ENCODE results near the gene NRXN3.

NRXN3 gene

GRCh38 chr14:79443602-79444001, 1273.4 kb downstream of the NRXN3 start:
- TF ChIP-seq Cebpa-rat (IDR thresholded peaks at IDR 0.05) = no peak
- H3K36me3 ChIP-seq = no peaks in the 10 kb centered on the region
- H3K4me1 ChIP-seq = no peaks in the 10 kb centered on the region
- H3K27me3 ChIP-seq = no peaks in the 10 kb centered on the region
- H3K4me3 ChIP-seq = no peak overlapping the region
- no peaks in the 10 kb centered on the region for H4K20me1 ChIP-seq
- no peak overlapping the region for H3K27ac ChIP-seq
- no peak overlapping the region for H3K4me2 ChIP-seq
- H3K9me3 ChIP-seq (replicated peaks in 1 of 11) = no peaks in the 10 kb centered on the region
- H3K9ac ChIP-seq = no peak overlapping the region

DNA sequence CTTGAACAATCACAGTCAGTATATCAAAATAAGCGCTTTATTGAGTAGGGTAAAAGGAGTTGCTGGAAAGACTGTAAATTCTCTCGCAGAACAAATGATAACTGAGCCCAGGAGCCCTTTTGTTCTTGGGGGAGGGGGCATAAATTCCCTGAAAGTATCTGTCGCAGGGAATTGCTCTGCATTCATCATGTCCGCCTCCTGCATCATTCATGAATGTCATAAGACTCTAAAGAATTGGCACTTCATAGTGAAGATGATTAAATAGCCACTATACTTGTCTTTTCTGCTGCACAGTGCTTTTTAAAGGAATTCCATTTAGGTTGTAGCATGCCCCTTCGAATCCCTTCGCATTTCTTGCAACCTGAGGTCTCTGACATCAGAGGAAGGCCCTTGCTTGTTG, 1278.8 kb downstream of the NRXN3 start:
- Histone ChIP-seq H3K27me3 (no peaks in the 10 kb centered on the region), H3K27ac (no peak overlapping the region), H3K9ac (no peak overlapping the region), H3K4me1 (no peaks in the 10 kb centered on the region), H3K4me2 (no peak overlapping the region), H3K4me3 (no peak overlapping the region), H3K36me3 (no peaks in the 10 kb centered on the region), H3K9me3 (replicated peaks in 1 of 11) (no peaks in the 10 kb centered on the region), H4K20me1 (no peaks in the 10 kb centered on the region)
- no peak for TF ChIP-seq Cebpa-rat (IDR thresholded peaks at IDR 0.05)

GRCh38 chr14:79451601-79452000, 1281.4 kb downstream of the NRXN3 start:
- no peaks in the 10 kb centered on the region for H3K4me1 ChIP-seq
- no peak overlapping the region for H3K4me3 ChIP-seq
- TF ChIP-seq Cebpa-rat (IDR thresholded peaks at IDR 0.05) = no peak
- H4K20me1 ChIP-seq = no peaks in the 10 kb centered on the region
- H3K27me3 ChIP-seq = no peaks in the 10 kb centered on the region
- no peak overlapping the region for H3K27ac ChIP-seq
- no peaks in the 10 kb centered on the region for H3K36me3 ChIP-seq
- H3K9me3 ChIP-seq (replicated peaks in 1 of 11) = no peaks in the 10 kb centered on the region
- no peak overlapping the region for H3K9ac ChIP-seq
- H3K4me2 ChIP-seq = no peak overlapping the region

DNA sequence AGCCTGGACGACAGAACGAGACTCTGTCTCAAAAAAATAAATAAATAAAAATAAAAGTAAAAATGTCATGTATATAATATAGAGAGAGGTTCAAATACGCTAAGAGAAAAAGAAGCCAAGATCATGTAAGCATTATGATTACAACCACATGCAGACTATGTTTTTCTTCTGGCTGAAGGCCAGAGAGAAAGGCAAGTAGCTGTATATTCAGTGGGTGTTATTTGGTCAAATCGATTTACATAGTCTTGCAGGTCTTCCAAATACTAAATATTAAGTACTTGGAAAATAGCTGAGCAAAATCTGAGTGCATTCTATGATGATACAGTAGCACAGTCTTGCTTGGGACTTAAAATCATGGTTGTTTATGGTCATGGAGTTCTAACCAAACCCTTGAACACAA, 1283.1 kb downstream of the NRXN3 start:
- H4K20me1 ChIP-seq = no peaks in the 10 kb centered on the region
- H3K4me1 ChIP-seq = no peaks in the 10 kb centered on the region
- H3K4me3 ChIP-seq = no peak overlapping the region
- no peaks in the 10 kb centered on the region for H3K36me3 ChIP-seq
- H3K27me3 ChIP-seq = no peaks in the 10 kb centered on the region
- no peak for TF ChIP-seq Cebpa-rat (IDR thresholded peaks at IDR 0.05)
- no peaks in the 10 kb centered on the region for H3K9me3 ChIP-seq (replicated peaks in 1 of 11)
- no peak overlapping the region for H3K4me2 ChIP-seq
- no peak overlapping the region for H3K9ac ChIP-seq
- no peak overlapping the region for H3K27ac ChIP-seq

GRCh38 chr14:79464468-79464867, 1294.3 kb downstream of the NRXN3 start:
- Histone ChIP-seq H3K4me3 (no peak overlapping the region), H3K4me2 (no peak overlapping the region), H4K20me1 (no peaks in the 10 kb centered on the region), H3K27ac (no peak overlapping the region), H3K4me1 (peaks cover 0 to 5% (median 0%) of the 10 kb centered on the region in 10 experiments; a peak in 1 of 20 replicates), H3K9me3 (replicated peaks in 1 of 11) (no peaks in the 10 kb centered on the region), H3K27me3 (no peaks in the 10 kb centered on the region), H3K36me3 (no peaks in the 10 kb centered on the region), H3K9ac (no peak overlapping the region)
- no peak for TF ChIP-seq Cebpa-rat (IDR thresholded peaks at IDR 0.05)

- no peak overlapping the region for H3K4me3 ChIP-seq
- no peak for TF ChIP-seq Cebpa-rat (IDR thresholded peaks at IDR 0.05)
- H3K36me3 ChIP-seq = no peaks in the 10 kb centered on the region
Observed at GRCh38 chr14:79465651-79466050, 1295.5 kb downstream of the NRXN3 start.

GRCh38 chr14:79466938-79467527, 1296.9 kb downstream of the NRXN3 start:
- no peaks in the 10 kb centered on the region for H3K27me3 ChIP-seq

More at GRCh38 chr14:79465651-79466050, 1295.5 kb downstream of the NRXN3 start:
- no peaks in the 10 kb centered on the region for H4K20me1 ChIP-seq
- peaks cover 0 to 5% (median 0%) of the 10 kb centered on the region in 10 experiments; a peak in 1 of 20 replicates for H3K4me1 ChIP-seq
- no peak overlapping the region for H3K27ac ChIP-seq
- no peaks in the 10 kb centered on the region for H3K27me3 ChIP-seq
- no peaks in the 10 kb centered on the region for H3K9me3 ChIP-seq (replicated peaks in 1 of 11)
- no peak overlapping the region for H3K4me2 ChIP-seq
- no peak overlapping the region for H3K9ac ChIP-seq

GRCh38 chr14:79467835-79468234, 1297.7 kb downstream of the NRXN3 start:
- H3K4me2 ChIP-seq = no peak overlapping the region
- no peaks in the 10 kb centered on the region for H3K36me3 ChIP-seq
- no peak overlapping the region for H3K27ac ChIP-seq
- no peaks in the 10 kb centered on the region for H4K20me1 ChIP-seq
- peaks cover 0 to 5% (median 0%) of the 10 kb centered on the region in 10 experiments; a peak in 1 of 20 replicates for H3K4me1 ChIP-seq
- H3K9me3 ChIP-seq (replicated peaks in 1 of 11) = no peaks in the 10 kb centered on the region
- no peak for TF ChIP-seq Cebpa-rat (IDR thresholded peaks at IDR 0.05)
- no peak overlapping the region for H3K9ac ChIP-seq
- H3K27me3 ChIP-seq = no peaks in the 10 kb centered on the region
- H3K4me3 ChIP-seq = no peak overlapping the region

More at GRCh38 chr14:79466938-79467527, 1296.9 kb downstream of the NRXN3 start:
- Histone ChIP-seq H3K4me1 (peaks cover 0 to 5% (median 0%) of the 10 kb centered on the region in 10 experiments; a peak in 1 of 20 replicates), H3K36me3 (no peaks in the 10 kb centered on the region), H3K4me2 (no peak overlapping the region), H3K9ac (no peak overlapping the region), H3K4me3 (no peak overlapping the region), H4K20me1 (no peaks in the 10 kb centered on the region), H3K27ac (no peak overlapping the region), H3K9me3 (replicated peaks in 1 of 11) (no peaks in the 10 kb centered on the region)
- TF ChIP-seq Cebpa-rat (IDR thresholded peaks at IDR 0.05) = no peak

- Histone ChIP-seq H3K4me1 (peaks cover 0 to 5% (median 0%) of the 10 kb centered on the region in 10 experiments; a peak in 1 of 20 replicates), H3K9ac (no peak overlapping the region), H3K4me2 (no peak overlapping the region), H3K36me3 (no peaks in the 10 kb centered on the region), H3K9me3 (replicated peaks in 1 of 11) (no peaks in the 10 kb centered on the region), H3K4me3 (no peak overlapping the region), H4K20me1 (no peaks in the 10 kb centered on the region), H3K27ac (no peak overlapping the region), H3K27me3 (no peaks in the 10 kb centered on the region)
- no peak for TF ChIP-seq Cebpa-rat (IDR thresholded peaks at IDR 0.05)
Observed at GRCh38 chr14:79468486-79468885, 1298.3 kb downstream of the NRXN3 start.

DNA sequence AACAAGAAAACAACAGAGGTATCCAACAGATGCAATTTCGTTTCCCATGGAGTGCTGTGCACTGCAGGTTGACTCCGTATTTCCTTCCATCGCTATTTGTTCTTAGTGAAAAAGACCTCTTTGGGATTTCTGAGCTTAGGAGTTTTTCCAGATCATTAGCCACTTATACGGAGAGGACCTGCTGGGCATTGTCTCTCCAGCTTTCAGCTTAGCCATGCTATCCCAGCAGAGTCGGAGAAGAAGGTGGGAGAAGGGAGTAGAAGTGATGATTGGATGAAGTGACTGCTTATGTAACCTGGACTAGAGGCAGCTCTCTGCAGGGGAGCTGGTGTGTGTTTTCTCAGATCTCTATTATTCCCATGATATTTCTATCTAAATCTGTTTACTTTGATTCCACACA, 1303.5 kb downstream of the NRXN3 start:
- no peaks in the 10 kb centered on the region for H3K36me3 ChIP-seq
- no peak overlapping the region for H3K9ac ChIP-seq
- no peaks in the 10 kb centered on the region for H3K9me3 ChIP-seq (replicated peaks in 1 of 11)
- no peak for TF ChIP-seq Cebpa-rat (IDR thresholded peaks at IDR 0.05)
- no peak overlapping the region for H3K4me2 ChIP-seq
- H4K20me1 ChIP-seq = no peaks in the 10 kb centered on the region
- H3K4me1 ChIP-seq = no peaks in the 10 kb centered on the region
- H3K4me3 ChIP-seq = no peak overlapping the region
- no peak overlapping the region for H3K27ac ChIP-seq
- no peaks in the 10 kb centered on the region for H3K27me3 ChIP-seq

All from BLaER1 treated with 17β-estradiol and CSF1 and Interleukin-3, amounts not matched to agents 10 nM and 100 nM (cell line).